K562 (cell line): ENCODE results near the gene EIPR1. TPM values are rescaled to one million over a fixed set of nuclear protein-coding genes. Genes with fewer than 3 reads are reported as not detected.

ENCODE experiments used
- ATAC-seq: fragments of 200-7000 bp; cut with Tn5 transposase; 3 replicates; pipeline ENCODE4 v1.9.1; 2020; ENCODE audit warnings: moderate library complexity
- BruUV-seq: library from RNA; stranded (reverse); fragments of 400-500 nt; replicated peaks from 2 replicates; lab custom pipeline; 2021; lab: Mats Ljungman, UMichigan
- CTCF ChIA-PET: fragments of 300-600 bp; formaldehyde crosslinking; extraction: SDS; loops from one replicate; lab custom pipeline; 2021; ENCODE audit warnings: low intra/inter-chr PET ratio; lab: Yijun Ruan, JAX
- POLR2A ChIA-PET: fragments of 300-600, 350-650 bp; sonication (Branson Sonifier 250); formaldehyde crosslinking; extraction: SDS; loops from one replicate; lab custom pipeline; 2021; ENCODE audit warnings: antibody characterized with exemption, inconsistent platforms; lab: Yijun Ruan, JAX
- DNase-seq, 4 experiments: peaks; one replicate each; pipeline versions ENCODE4 v3.0.0 to v3.0.0-alpha.2; 2011 to 2018; ENCODE audit warnings: low spot score in 3 of 4, mixed read lengths in 3 of 4; ENCODE audit errors: extremely low read depth in 1 of 4
- FAIRE-seq: peaks from 2 replicates; lab custom pipeline; 2011; peaks lifted over from hg19 to GRCh38; lab: Jason Lieb, UNC
- H2AFZ ChIP-seq: 2 replicates; pipeline ENCODE4 v1.6.0; 2011; ENCODE audit warnings: low read depth, low read length, control low read depth, inconsistent platforms
- H3K27ac ChIP-seq: fragments of 200-600 bp; 3 replicates; pipeline ENCODE4 v1.8.0; 2011; ENCODE audit warnings: low read depth, mild to moderate bottlenecking, control low read depth, inconsistent platforms, low read length, moderate library complexity, mixed read lengths; ENCODE audit errors: extremely low read depth
- H3K27me3 ChIP-seq, 2 experiments: fragments of 300-600 bp in 1 of 2; 2 replicates in 1 of 2; 3 replicates in 1 of 2; pipeline versions ENCODE4 v1.6.0 to v1.8.0; 2011; ENCODE audit warnings: inconsistent platforms in 2 of 2, low read length in 2 of 2, mild to moderate bottlenecking in 1 of 2, mixed read lengths in 1 of 2, moderate library complexity in 1 of 2; ENCODE audit not compliant: control insufficient read depth in 2 of 2, insufficient read depth in 2 of 2
- H3K36me3 ChIP-seq: fragments of 300-600 bp; 3 replicates; pipeline ENCODE4 v1.8.0; 2011; ENCODE audit warnings: mild to moderate bottlenecking, low read length, inconsistent platforms; ENCODE audit not compliant: control insufficient read depth, insufficient read depth
- H3K4me1 ChIP-seq, 2 experiments: fragments of 200-600 bp in 1 of 2; replicated peaks in 1 of 2; 2 replicates in 1 of 2; 3 replicates in 1 of 2; pipeline versions ENCODE4 v1.5.1 to v1.8.0; 2011; ENCODE audit warnings: inconsistent platforms in 2 of 2, low read length in 2 of 2, mild to moderate bottlenecking in 1 of 2, mixed read lengths in 1 of 2, moderate library complexity in 1 of 2; ENCODE audit not compliant: control insufficient read depth in 2 of 2, insufficient read depth in 2 of 2
- H3K4me2 ChIP-seq: 2 replicates; pipeline ENCODE4 v1.6.1; 2011; ENCODE audit warnings: low read length, control low read depth, inconsistent platforms, mixed read lengths; ENCODE audit not compliant: insufficient read depth
- H3K4me3 ChIP-seq: fragments of 200-600 bp; sonication (generic), shearing (Covaris generic); 2 replicates; pipeline ENCODE4 v1.5.1; 2016; ENCODE audit warnings: control low read depth, inconsistent platforms
- H3K79me2 ChIP-seq: fragments of 200-600 bp; 3 replicates; pipeline ENCODE4 v1.8.0; 2011; ENCODE audit warnings: low read length, inconsistent platforms; ENCODE audit not compliant: control insufficient read depth, insufficient read depth
- H3K9ac ChIP-seq, 2 experiments: 2 replicates each; pipeline versions ENCODE4 v1.6.0 to v1.6.1; 2011; ENCODE audit warnings: low read depth in 2 of 2, low read length in 2 of 2, control low read depth in 1 of 2, inconsistent platforms in 1 of 2, mild to moderate bottlenecking in 1 of 2, mixed read lengths in 1 of 2; ENCODE audit not compliant: insufficient read depth in 1 of 2
- H3K9me1 ChIP-seq: one replicate; pipeline ENCODE4 v1.6.0; 2011; ENCODE audit warnings: inconsistent platforms, mild to moderate bottlenecking, low read length, moderate library complexity; ENCODE audit not compliant: control insufficient read depth, insufficient read depth
- H3K9me3 ChIP-seq: replicated peaks from 2 replicates; pipeline ENCODE4 v1.5.1; 2011; ENCODE audit warnings: low read depth, low read length, inconsistent platforms; ENCODE audit not compliant: control insufficient read depth, insufficient read depth
- H4K20me1 ChIP-seq: replicated peaks from 2 replicates; pipeline ENCODE4 v1.6.1; 2011; ENCODE audit warnings: low read length, inconsistent platforms, mixed read lengths; ENCODE audit not compliant: control insufficient read depth, insufficient read depth
- CHD1 ChIP-seq: fragments of 200-600 bp; sonication (generic); IDR thresholded peaks from one replicate; pipeline ENCODE4 v1.6.1; 2012; ENCODE audit warnings: mild to moderate bottlenecking, moderate library complexity, low read length, inconsistent platforms
- NFYB ChIP-seq: IDR thresholded peaks from 2 replicates; pipeline ENCODE4 v1.6.1; 2011; ENCODE audit warnings: mild to moderate bottlenecking, moderate library complexity; ENCODE audit not compliant: insufficient read length; ENCODE audit errors: extremely low read depth
- NUFIP1 ChIP-seq: fragments of 450-650 bp; IDR thresholded peaks from 2 replicates; pipeline ENCODE4 v1.6.1; 2018; ENCODE audit not compliant: partially characterized antibody
- PRMT5 ChIP-seq: sonication (generic); formaldehyde crosslinking; IDR thresholded peaks from 2 replicates; pipeline ENCODE4 v1.5.0; 2020; ENCODE audit warnings: missing genetic modification reagents
- SAFB2 ChIP-seq: fragments of 200-400 bp; formaldehyde crosslinking; IDR thresholded peaks from 2 replicates; pipeline ENCODE4 v1.6.1; 2018; ENCODE audit warnings: borderline replicate concordance, low read length, low read depth, moderate library complexity; ENCODE audit not compliant: severe bottlenecking
- ZNF282 ChIP-seq: sonication (generic); formaldehyde crosslinking; IDR thresholded peaks from 2 replicates; pipeline ENCODE4 v1.8.1; 2023; ENCODE audit warnings: missing genetic modification reagents
- WGBS: fragments of 100-300 bp; shearing (Covaris generic); methylation state at CpG from one replicate; pipeline ENCODE4 v1.1.6; 2016; ENCODE audit warnings: low coverage, mixed read lengths; ENCODE audit not compliant: insufficient coverage; ENCODE audit errors: missing lambda C conversion rate; 5-methylcytosine and 5-hydroxymethylcytosine counted together
- in situ Hi-C: fragments of 300-500 bp; cut with MboI; formaldehyde crosslinking; loops from 4 replicates; pipeline ENCODE4 v1.15.0; 2018; ENCODE audit warnings: inconsistent platforms, mixed read lengths
- intact Hi-C: fragments of 100-400 bp; cut with micrococcal nuclease; formaldehyde crosslinking; loops from 2 replicates; pipeline ENCODE4 v1.14.2; 2022
- polyA plus RNA-seq, 8 experiments: library from polyadenylated mRNA; depleted of rRNA in 4 of 8; stranded (reverse) in 5 of 8; unstranded in 3 of 8; fragments of >200 nt; fragmentation: Nextera tagmentation in 2 of 8; fragmentation: Illumina TruSeq in 1 of 8; extraction: Ambion mirVana in 2 of 8; extraction: Trizol in 1 of 8; gene quantifications; 2 replicates each; pipeline versions ENCODE4 v1.2.1 to v1.2.3, GENCODE V29; 2011 to 2014; ENCODE audit warnings: inconsistent platforms in 1 of 8, missing spikeins in 1 of 8
- total RNA-seq, 7 experiments: library from RNA; depleted of rRNA in 6 of 7; stranded (reverse); fragments of >200 nt in 6 of 7; fragmentation: Illumina TruSeq in 2 of 7; extraction: Trizol in 2 of 7; gene quantifications; 2 replicates each; pipeline versions ENCODE4 v1.2.1 to v1.2.3, GENCODE V29; 2011 to 2021; ENCODE audit warnings: low replicate concordance in 1 of 7
- TF ChIP-seq, protein P1 (sequence below): fragments of 250-450 bp; sonication (Bioruptor Pico); IDR thresholded peaks from 2 replicates; pipeline ENCODE4 v1.8.0; 2022; ENCODE audit warnings: moderate library complexity, mild to moderate bottlenecking, inconsistent platforms
- TF ChIP-seq, protein P2 (sequence below): fragments of 150-350 bp; IDR thresholded peaks from 2 replicates; pipeline ENCODE4 v1.6.1; 2014; ENCODE audit warnings: low read depth, mild to moderate bottlenecking, low read length, borderline replicate concordance
- TF ChIP-seq, protein P3 (sequence below): sonication (generic); formaldehyde crosslinking; IDR thresholded peaks from 2 replicates; pipeline ENCODE4 v1.8.0; 2022; ENCODE audit warnings: mild to moderate bottlenecking, missing genetic modification reagents

The EIPR1 gene
- total and polyA plus RNA-seq, 9 of the 15 experiments (the other 6 are each of a cell fraction or from before 2014, with no cell fraction given) = 19.9 to 54.4 (median 35.9) TPM

DNA sequence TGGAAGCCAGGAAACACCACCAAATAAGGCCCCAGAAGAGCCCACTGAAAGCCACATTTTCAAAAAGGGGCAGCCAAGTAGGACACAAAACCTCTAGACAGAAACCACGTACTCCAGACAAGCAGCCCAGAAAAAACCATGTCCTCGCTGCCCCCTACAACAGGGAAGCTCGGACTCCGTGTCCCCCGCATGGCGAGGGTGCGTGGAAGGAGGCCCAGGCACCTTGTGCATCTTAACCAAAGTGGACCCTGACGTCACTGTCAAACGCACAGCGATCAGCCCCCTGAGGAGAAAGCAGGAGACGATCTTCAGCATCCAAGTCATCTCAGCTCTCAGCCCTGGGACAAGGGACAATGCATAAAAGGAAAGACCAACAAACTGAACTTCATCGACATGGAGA is 168.4 kb downstream of the EIPR1 start:
- Histone ChIP-seq H3K9me3 (no peaks in the 10 kb centered on the region), H3K4me1 (no peaks in the 10 kb centered on the region), H2AFZ (no peak overlapping the region), H3K36me3 (peaks cover 11% of the 10 kb centered on the region; the same call in 2 of the 3 replicates), H3K4me3 (no peak overlapping the region), H3K27ac (no peak overlapping the region), H4K20me1 (no peaks in the 10 kb centered on the region), H3K9ac (no peak overlapping the region), H3K79me2 (no peaks in the 10 kb centered on the region), H3K4me2 (no peak overlapping the region), H3K9me1 (no peaks in the 10 kb centered on the region), H3K27me3 (no peaks in the 10 kb centered on the region)
- 84% methylated on average over 10 of the region's 12 CpGs for WGBS
- ATAC-seq = no peak
- FAIRE-seq = no peak
- in situ Hi-C loops (no loop called here), intact Hi-C loops (no loop called here)
- BruUV-seq = no TSS peak
- ChIA-PET POLR2A (no interaction called here), CTCF (no interaction called here)
- TF ChIP-seq, protein P1, sequence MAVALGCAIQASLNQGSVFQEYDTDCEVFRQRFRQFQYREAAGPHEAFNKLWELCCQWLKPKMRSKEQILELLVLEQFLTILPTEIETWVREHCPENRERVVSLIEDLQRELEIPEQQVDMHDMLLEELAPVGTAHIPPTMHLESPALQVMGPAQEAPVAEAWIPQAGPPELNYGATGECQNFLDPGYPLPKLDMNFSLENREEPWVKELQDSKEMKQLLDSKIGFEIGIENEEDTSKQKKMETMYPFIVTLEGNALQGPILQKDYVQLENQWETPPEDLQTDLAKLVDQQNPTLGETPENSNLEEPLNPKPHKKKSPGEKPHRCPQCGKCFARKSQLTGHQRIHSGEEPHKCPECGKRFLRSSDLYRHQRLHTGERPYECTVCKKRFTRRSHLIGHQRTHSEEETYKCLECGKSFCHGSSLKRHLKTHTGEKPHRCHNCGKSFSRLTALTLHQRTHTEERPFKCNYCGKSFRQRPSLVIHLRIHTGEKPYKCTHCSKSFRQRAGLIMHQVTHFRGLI = no peak
- no peak for DNase-seq

DNA sequence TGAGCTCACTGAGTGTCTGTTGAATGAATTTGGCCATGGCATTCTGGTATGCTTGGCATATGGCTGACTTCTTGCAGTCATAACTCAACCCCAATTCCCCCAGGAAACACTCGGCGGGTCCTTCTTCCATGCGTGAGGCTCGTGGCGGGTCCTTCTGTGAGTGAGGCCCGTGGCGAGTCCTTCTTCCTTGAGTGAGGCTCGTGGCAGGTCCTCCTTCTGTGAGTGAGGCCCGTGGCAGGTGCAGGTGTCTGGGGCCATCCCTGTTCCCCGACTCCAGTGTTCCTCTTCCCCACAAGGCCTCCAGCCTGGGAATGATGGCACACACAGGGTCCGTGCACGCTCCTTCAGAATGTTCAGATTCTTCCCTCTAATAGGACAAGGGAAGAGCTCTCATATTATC is 169.0 kb downstream of the EIPR1 start:
- in situ Hi-C loops (no loop called here), intact Hi-C loops (no loop called here)
- Histone ChIP-seq H2AFZ (no peak overlapping the region), H3K9me1 (peaks cover 3% of the 10 kb centered on the region), H3K9me3 (no peaks in the 10 kb centered on the region), H3K4me2 (no peak overlapping the region), H3K27me3 (no peaks in the 10 kb centered on the region), H3K4me3 (no peak overlapping the region), H3K36me3 (peaks cover 7% of the 10 kb centered on the region; the same call in 2 of the 3 replicates), H4K20me1 (no peaks in the 10 kb centered on the region), H3K79me2 (no peaks in the 10 kb centered on the region), H3K4me1 (peaks cover 0 to 3% of the 10 kb centered on the region in 2 experiments; a peak in 1 of 5 replicates), H3K9ac (no peak overlapping the region), H3K27ac (no peak overlapping the region)
- ATAC-seq = no peak
- DNase-seq = no peak
- CTCF ChIA-PET = no interaction called here
- POLR2A ChIA-PET = no interaction called here
- FAIRE-seq = no peak
- WGBS = 91% methylated on average over 10 of the region's 12 CpGs
- BruUV-seq = no TSS peak
- TF ChIP-seq NFYB (no peak), NUFIP1 (no peak), CHD1 (no peak), PRMT5 (CRISPR knock-in tag) (no peak), ZNF282 (CRISPR knock-in tag) (no peak), SAFB2 (no peak)
- TF ChIP-seq, protein P2, sequence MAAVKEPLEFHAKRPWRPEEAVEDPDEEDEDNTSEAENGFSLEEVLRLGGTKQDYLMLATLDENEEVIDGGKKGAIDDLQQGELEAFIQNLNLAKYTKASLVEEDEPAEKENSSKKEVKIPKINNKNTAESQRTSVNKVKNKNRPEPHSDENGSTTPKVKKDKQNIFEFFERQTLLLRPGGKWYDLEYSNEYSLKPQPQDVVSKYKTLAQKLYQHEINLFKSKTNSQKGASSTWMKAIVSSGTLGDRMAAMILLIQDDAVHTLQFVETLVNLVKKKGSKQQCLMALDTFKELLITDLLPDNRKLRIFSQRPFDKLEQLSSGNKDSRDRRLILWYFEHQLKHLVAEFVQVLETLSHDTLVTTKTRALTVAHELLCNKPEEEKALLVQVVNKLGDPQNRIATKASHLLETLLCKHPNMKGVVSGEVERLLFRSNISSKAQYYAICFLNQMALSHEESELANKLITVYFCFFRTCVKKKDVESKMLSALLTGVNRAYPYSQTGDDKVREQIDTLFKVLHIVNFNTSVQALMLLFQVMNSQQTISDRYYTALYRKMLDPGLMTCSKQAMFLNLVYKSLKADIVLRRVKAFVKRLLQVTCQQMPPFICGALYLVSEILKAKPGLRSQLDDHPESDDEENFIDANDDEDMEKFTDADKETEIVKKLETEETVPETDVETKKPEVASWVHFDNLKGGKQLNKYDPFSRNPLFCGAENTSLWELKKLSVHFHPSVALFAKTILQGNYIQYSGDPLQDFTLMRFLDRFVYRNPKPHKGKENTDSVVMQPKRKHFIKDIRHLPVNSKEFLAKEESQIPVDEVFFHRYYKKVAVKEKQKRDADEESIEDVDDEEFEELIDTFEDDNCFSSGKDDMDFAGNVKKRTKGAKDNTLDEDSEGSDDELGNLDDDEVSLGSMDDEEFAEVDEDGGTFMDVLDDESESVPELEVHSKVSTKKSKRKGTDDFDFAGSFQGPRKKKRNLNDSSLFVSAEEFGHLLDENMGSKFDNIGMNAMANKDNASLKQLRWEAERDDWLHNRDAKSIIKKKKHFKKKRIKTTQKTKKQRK = no peak
- TF ChIP-seq, protein P3, sequence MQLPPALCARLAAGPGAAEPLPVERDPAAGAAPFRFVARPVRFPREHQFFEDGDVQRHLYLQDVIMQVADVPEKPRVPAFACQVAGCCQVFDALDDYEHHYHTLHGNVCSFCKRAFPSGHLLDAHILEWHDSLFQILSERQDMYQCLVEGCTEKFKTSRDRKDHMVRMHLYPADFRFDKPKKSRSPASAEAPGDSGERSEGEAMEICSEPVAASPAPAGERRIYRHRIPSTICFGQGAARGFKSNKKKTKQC (CRISPR knock-in tag) = no peak
